WERI-Rb-1 (cell line): ENCODE measurements around the gene NKTR.
A peak's percentile ranks its signal among the peaks of the same experiment; 100 is the strongest.

ENCODE experiments used
- DNase-seq: peaks from one replicate; pipeline ENCODE4 v3.0.0-alpha.2; 2020
- H3K27ac ChIP-seq: fragments of 250-450 bp; sonication (Bioruptor Pico); 2 replicates; pipeline ENCODE4 v1.5.1; 2020; ENCODE audit warnings: mild to moderate bottlenecking, moderate library complexity
- H3K27me3 ChIP-seq: fragments of 250-450 bp; sonication (Bioruptor Pico); 2 replicates; pipeline ENCODE4 v1.5.1; 2021; ENCODE audit warnings: mild to moderate bottlenecking, low read depth, moderate library complexity; ENCODE audit not compliant: insufficient read depth, severe bottlenecking
- H3K36me3 ChIP-seq: fragments of 250-450 bp; sonication (Bioruptor Pico); 2 replicates; pipeline ENCODE4 v1.5.1; 2020; ENCODE audit warnings: mild to moderate bottlenecking, moderate library complexity
- H3K4me3 ChIP-seq: 2 replicates; pipeline ENCODE4 v1.5.1; 2011; ENCODE audit warnings: low read depth, mild to moderate bottlenecking, control low read depth, low read length
- H3K9me3 ChIP-seq: fragments of 250-450 bp; sonication (Bioruptor Pico); 2 replicates; pipeline ENCODE4 v1.5.1; 2021; ENCODE audit warnings: mild to moderate bottlenecking, moderate library complexity; ENCODE audit not compliant: severe bottlenecking
- CTCF ChIP-seq: IDR thresholded peaks from 2 replicates; pipeline ENCODE4 v1.5.1; 2011; ENCODE audit warnings: low read depth, mild to moderate bottlenecking, control low read depth, inconsistent platforms, low read length

The NKTR gene

GRCh38 chr3:42678447-42678846 lies 78.0 kb downstream of the NKTR start:
- H3K4me3 ChIP-seq = no peak overlapping the region
- DNase-seq = no peak
- no peaks in the 10 kb centered on the region for H3K36me3 ChIP-seq
- TF ChIP-seq CTCF = no peak
- H3K9me3 ChIP-seq = peaks cover 4% of the 10 kb centered on the region
- H3K27ac ChIP-seq = no peak overlapping the region
- H3K27me3 ChIP-seq = no peaks in the 10 kb centered on the region

GRCh38 chr3:42680271-42680670 lies 79.8 kb downstream of the NKTR start:
- no peak for DNase-seq
- no peak for TF ChIP-seq CTCF
- Histone ChIP-seq H3K9me3 (peaks cover 4% of the 10 kb centered on the region), H3K27ac (no peak overlapping the region), H3K36me3 (no peaks in the 10 kb centered on the region), H3K27me3 (no peaks in the 10 kb centered on the region), H3K4me3 (no peak overlapping the region)

GRCh38 chr3:42680806-42681205 lies 80.3 kb downstream of the NKTR start:
- no peak overlapping the region for H3K4me3 ChIP-seq
- H3K27ac ChIP-seq = no peak overlapping the region
- DNase-seq = no peak
- peaks cover 3% of the 10 kb centered on the region for H3K9me3 ChIP-seq
- TF ChIP-seq CTCF = no peak
- H3K27me3 ChIP-seq = no peaks in the 10 kb centered on the region
- no peaks in the 10 kb centered on the region for H3K36me3 ChIP-seq

GRCh38 chr3:42681361-42682038 lies 81.0 kb downstream of the NKTR start:
- TF ChIP-seq CTCF = no peak
- DNase-seq = no peak
- H3K36me3 ChIP-seq = no peaks in the 10 kb centered on the region
- H3K9me3 ChIP-seq = no peaks in the 10 kb centered on the region
- no peak overlapping the region for H3K4me3 ChIP-seq
- no peak overlapping the region for H3K27ac ChIP-seq
- H3K27me3 ChIP-seq = no peaks in the 10 kb centered on the region

GRCh38 chr3:42682301-42683070 lies 82.0 kb downstream of the NKTR start:
- H3K27me3 ChIP-seq = no peaks in the 10 kb centered on the region
- peak; percentile 2 for DNase-seq
- no peaks in the 10 kb centered on the region for H3K36me3 ChIP-seq
- H3K9me3 ChIP-seq = no peaks in the 10 kb centered on the region
- H3K27ac ChIP-seq = no peak overlapping the region
- no peak for TF ChIP-seq CTCF
- H3K4me3 ChIP-seq = no peak overlapping the region
